Prostate gland (tissue), 2 donors: ENCODE data around the gene RTEL1. TPM values are rescaled to one million over a fixed set of nuclear protein-coding genes. Genes with fewer than 3 reads are reported as not detected.

ENCODE experiments used
- DNase-seq: peaks from one replicate; pipeline ENCODE4 v3.0.0-alpha.2; 2019; ENCODE audit warnings: low spot score
- H3K27ac ChIP-seq, 2 donors: fragments of 200-600 bp; sonication (generic); 2 replicates each; pipeline ENCODE4 v1.5.1; 2017 to 2019
- H3K27me3 ChIP-seq: fragments of 200-600 bp; sonication (generic); replicated peaks from 2 replicates; pipeline ENCODE4 v1.5.1; 2019; ENCODE audit not compliant: insufficient read depth
- H3K36me3 ChIP-seq, 2 donors: fragments of 200-600 bp; sonication (generic); 1 replicate in 1 of 2; 2 replicates in 1 of 2; pipeline versions ENCODE4 v1.5.1 to v1.8.1; 2017 to 2019
- H3K4me1 ChIP-seq: fragments of 200-600 bp; sonication (generic); replicated peaks from 2 replicates; pipeline ENCODE4 v1.5.1; 2019
- H3K4me3 ChIP-seq, 2 donors: fragments of 200-600 bp; sonication (generic); 2 replicates each; pipeline ENCODE4 v1.5.1; 2017 to 2019
- H3K9me3 ChIP-seq: fragments of 200-600 bp; sonication (generic); 2 replicates; pipeline ENCODE4 v1.5.1; 2017
- POLR2A ChIP-seq: fragments of 450-650 bp; IDR thresholded peaks from one replicate; pipeline ENCODE4 v1.6.1; 2016; ENCODE audit warnings: antibody characterized with exemption, mild to moderate bottlenecking
- POLR2AphosphoS5 ChIP-seq: sonication (generic); formaldehyde crosslinking; IDR thresholded peaks from one replicate; pipeline ENCODE4 v1.6.1; 2017; ENCODE audit warnings: antibody characterized with exemption
- WGBS: methylation state at CpG from one replicate; pipeline ENCODE4 v1.1.5; 2018; 5-methylcytosine and 5-hydroxymethylcytosine counted together
- intact Hi-C: fragments of 100-400 bp; cut with DNase I; formaldehyde crosslinking; loops from one replicate; pipeline ENCODE4 v1.14.2; 2022
- total RNA-seq, 2 donors: library from RNA; depleted of rRNA; stranded (reverse); fragments of >200 nt; gene quantifications; one replicate each; pipeline ENCODE4 v1.1.0, GENCODE V29; 2016
- TF ChIP-seq, protein P1 (sequence below), 4 experiments: fragments of 200-600 bp in 2 of 4; fragments of 450-650 bp in 2 of 4; sonication (generic) in 2 of 4; IDR thresholded peaks; 1 replicate in 3 of 4; 2 replicates in 1 of 4; pipeline ENCODE4 v1.5.1; 2016 to 2019; ENCODE audit warnings: antibody characterized with exemption in 4 of 4, mild to moderate bottlenecking in 2 of 4, moderate library complexity in 2 of 4

The RTEL1 gene
- total RNA-seq, 2 donors from 2014 or later = 21.8 to 42.6 TPM

DNA sequence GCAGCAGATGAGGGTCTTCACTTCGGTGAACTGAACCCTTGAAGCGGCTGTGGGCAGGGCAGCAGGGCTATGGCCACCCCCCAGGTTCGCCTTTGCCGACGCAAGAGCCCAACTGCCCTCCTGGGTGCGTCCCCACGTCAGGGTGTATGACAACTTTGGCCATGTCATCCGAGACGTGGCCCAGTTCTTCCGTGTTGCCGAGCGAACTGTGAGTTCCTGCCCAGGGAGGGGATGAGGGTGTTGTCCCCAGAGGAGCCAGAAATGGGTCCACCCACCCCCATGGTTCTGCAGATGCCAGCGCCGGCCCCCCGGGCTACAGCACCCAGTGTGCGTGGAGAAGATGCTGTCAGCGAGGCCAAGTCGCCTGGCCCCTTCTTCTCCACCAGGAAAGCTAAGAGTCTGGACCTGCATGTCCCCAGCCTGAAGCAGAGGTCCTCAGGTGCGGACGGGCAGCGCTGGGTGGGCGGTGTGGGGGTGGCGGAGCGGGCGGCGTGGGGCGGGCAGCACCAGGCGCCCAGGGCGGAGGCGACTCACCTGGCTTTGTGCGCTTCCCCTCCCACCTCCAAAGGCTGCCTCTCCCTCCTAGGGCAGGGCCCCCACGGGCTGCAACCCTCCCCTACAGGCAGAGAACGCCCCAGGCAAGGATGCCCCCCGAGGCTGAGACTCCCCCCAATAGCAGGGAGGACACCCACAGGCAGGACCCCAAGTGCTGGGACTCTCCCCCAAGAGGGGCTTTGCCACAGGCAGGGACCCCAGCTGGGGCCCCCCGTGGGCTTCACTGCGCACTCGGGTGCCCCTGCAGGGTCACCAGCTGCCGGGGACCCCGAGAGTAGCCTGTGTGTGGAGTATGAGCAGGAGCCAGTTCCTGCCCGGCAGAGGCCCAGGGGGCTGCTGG lies 32.1 kb downstream of the RTEL1 start:
- TF ChIP-seq, protein P1, sequence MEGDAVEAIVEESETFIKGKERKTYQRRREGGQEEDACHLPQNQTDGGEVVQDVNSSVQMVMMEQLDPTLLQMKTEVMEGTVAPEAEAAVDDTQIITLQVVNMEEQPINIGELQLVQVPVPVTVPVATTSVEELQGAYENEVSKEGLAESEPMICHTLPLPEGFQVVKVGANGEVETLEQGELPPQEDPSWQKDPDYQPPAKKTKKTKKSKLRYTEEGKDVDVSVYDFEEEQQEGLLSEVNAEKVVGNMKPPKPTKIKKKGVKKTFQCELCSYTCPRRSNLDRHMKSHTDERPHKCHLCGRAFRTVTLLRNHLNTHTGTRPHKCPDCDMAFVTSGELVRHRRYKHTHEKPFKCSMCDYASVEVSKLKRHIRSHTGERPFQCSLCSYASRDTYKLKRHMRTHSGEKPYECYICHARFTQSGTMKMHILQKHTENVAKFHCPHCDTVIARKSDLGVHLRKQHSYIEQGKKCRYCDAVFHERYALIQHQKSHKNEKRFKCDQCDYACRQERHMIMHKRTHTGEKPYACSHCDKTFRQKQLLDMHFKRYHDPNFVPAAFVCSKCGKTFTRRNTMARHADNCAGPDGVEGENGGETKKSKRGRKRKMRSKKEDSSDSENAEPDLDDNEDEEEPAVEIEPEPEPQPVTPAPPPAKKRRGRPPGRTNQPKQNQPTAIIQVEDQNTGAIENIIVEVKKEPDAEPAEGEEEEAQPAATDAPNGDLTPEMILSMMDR (IDR thresholded peaks at IDR 0.05) = no peak
- TF ChIP-seq POLR2AphosphoS5 = no peak
- no peak for TF ChIP-seq POLR2A
- H3K27me3 ChIP-seq = no peaks in the 10 kb centered on the region
- no peaks in the 10 kb centered on the region for H3K4me1 ChIP-seq
- intact Hi-C loops = no loop called here
- no peaks in the 10 kb centered on the region for H3K36me3 ChIP-seq
- WGBS = 85% methylated on average over 31 of the region's 40 CpGs
- H3K9me3 ChIP-seq = no peaks in the 10 kb centered on the region
- no peak overlapping the region for H3K27ac ChIP-seq
- DNase-seq = no peak
- H3K4me3 ChIP-seq = no peak overlapping the region

DNA sequence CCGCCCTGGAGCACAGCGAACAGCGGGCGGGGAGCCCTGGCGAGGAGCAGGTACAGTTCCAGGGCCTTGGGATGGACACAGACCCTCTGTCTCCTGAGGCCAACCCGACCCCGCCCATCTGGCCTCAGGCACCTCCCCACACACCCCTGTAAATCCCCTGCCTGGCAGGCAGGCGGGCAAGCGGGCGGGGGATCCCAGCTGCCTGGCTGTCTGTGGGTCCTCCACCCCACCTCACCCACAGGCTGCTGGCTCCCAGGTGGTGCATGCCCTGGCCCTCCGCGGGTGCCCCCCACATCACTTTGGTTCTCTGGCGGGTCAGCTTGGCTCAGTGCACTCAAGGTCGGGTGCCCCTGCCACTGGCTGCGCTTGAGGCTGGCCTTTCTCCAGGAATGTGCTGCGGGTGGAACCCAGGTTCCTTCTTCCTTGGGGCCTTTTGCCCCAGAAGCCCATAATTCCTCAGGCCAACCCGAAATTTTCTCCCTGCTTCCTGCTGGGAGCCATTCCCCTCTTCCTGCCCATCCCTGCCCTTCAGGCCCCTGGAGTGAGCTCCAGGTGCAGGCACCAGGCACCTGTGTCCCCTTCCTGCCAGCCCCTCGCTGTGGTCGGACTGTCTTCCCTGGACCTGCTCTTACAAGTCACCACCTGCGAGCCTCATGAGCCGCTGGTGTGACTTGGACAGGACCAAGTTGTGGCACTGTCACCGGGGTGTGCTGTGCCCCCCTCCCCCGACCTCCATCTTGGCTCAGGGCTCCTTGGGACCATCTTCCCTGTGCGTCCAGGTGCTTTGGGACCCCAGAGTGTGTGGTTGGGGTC lies 33.0 kb downstream of the RTEL1 start:
- Histone ChIP-seq H3K4me3 (no peak overlapping the region), H3K36me3 (no peaks in the 10 kb centered on the region), H3K4me1 (no peaks in the 10 kb centered on the region), H3K27ac (no peak overlapping the region), H3K9me3 (no peaks in the 10 kb centered on the region), H3K27me3 (no peaks in the 10 kb centered on the region)
- TF ChIP-seq POLR2A (no peak), POLR2AphosphoS5 (no peak)
- TF ChIP-seq, protein P1 (IDR thresholded peaks at IDR 0.05) = no peak
- WGBS = 68% methylated on average over 24 of the region's 24 CpGs
- intact Hi-C loops = no loop called here
- DNase-seq = no peak

DNA sequence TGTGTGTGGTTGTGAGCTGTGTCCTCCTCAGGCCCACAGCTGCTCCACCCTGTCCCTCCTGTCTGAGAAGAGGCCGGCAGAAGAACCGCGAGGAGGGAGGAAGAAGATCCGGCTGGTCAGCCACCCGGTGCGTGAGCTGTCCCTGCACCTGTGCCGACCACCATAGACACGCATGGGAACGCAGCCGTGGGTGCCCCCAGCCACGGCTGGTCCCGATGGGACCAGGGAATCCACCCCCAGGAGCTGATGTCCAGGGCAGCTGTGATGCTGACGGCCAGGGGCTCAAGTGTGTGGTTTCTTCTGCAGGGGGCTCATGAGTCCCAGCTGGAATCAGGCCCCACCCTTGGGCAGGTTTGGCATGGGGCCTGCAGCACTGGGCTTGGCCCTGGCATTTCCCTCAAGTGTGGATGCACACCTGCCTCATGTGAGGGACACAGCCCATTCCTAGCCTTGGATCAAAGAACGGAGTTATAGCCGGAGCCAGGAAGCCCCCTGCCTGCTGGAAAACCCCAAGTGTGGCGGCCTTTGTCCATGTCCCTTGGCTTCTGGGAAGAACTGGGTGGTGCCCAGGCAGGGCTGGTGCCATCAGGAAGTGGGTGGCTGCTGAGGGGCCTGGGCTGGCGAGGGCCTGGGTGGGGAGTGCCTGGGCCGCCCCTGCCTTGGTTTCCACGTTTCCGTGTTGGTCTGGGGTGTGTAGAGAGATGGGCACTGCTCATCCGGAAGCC lies 33.8 kb downstream of the RTEL1 start:
- peaks cover 2% of the 10 kb centered on the region for H3K4me1 ChIP-seq
- no peaks in the 10 kb centered on the region for H3K36me3 ChIP-seq
- no peak for TF ChIP-seq POLR2A
- TF ChIP-seq, protein P1 (IDR thresholded peaks at IDR 0.05) = no peak
- TF ChIP-seq POLR2AphosphoS5 = no peak
- WGBS = 84% methylated on average over 21 of the region's 21 CpGs
- no peak for DNase-seq
- H3K27me3 ChIP-seq = no peaks in the 10 kb centered on the region
- no peaks in the 10 kb centered on the region for H3K9me3 ChIP-seq
- intact Hi-C loops = no loop called here
- H3K4me3 ChIP-seq = no peak overlapping the region
- H3K27ac ChIP-seq = no peak overlapping the region

- Histone ChIP-seq H3K27me3 (no peaks in the 10 kb centered on the region), H3K27ac (no peak overlapping the region), H3K36me3 (no peaks in the 10 kb centered on the region), H3K4me1 (peaks cover 7% of the 10 kb centered on the region), H3K4me3 (no peak overlapping the region), H3K9me3 (no peaks in the 10 kb centered on the region)
- no peak for DNase-seq
- WGBS = 71% methylated on average over 17 of the region's 20 CpGs
- TF ChIP-seq, protein P1 (IDR thresholded peaks at IDR 0.05) = no peak
- TF ChIP-seq POLR2AphosphoS5 (no peak), POLR2A (no peak)
- intact Hi-C loops = no loop called here
These were observed 34.4 kb downstream of the RTEL1 start for GRCh38 chr20:63692436-63693082.
